Lower leg skin (tissue), 3 donors: ENCODE data around the gene CCR5AS.

ENCODE experiments used
- POLR2A ChIP-seq, 2 donors: fragments of 450-650 bp; IDR thresholded peaks; one replicate each; pipeline ENCODE4 v1.6.1; 2016 to 2017; ENCODE audit warnings: antibody characterized with exemption in 2 of 2, mild to moderate bottlenecking in 1 of 2, moderate library complexity in 1 of 2
- TF ChIP-seq, protein P1 (sequence below), 3 donors: fragments of 450-650 bp; IDR thresholded peaks; one replicate each; pipeline ENCODE4 v1.5.1; 2016; ENCODE audit warnings: antibody characterized with exemption in 3 of 3, mild to moderate bottlenecking in 3 of 3, moderate library complexity in 2 of 3

DNA sequence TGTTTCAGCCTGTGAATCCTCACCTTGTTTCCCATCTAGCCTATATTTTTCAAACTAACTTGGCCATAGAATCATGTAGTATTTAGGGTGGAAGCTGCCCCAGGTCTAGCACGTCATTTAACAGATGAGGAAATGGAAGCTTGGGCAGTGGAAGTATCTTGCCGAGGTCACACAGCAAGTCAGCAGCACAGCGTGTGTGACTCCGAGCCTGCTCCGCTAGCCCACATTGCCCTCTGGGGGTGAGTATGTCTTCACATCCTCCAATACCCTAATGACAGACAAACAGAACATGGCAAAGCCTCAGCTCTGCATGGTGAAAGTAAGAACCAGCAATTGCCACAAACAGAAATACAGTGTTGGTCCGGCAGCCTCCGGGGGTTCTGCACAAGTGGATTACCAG is 38.3 kb downstream of the CCR5AS start:
- TF ChIP-seq, protein P1, sequence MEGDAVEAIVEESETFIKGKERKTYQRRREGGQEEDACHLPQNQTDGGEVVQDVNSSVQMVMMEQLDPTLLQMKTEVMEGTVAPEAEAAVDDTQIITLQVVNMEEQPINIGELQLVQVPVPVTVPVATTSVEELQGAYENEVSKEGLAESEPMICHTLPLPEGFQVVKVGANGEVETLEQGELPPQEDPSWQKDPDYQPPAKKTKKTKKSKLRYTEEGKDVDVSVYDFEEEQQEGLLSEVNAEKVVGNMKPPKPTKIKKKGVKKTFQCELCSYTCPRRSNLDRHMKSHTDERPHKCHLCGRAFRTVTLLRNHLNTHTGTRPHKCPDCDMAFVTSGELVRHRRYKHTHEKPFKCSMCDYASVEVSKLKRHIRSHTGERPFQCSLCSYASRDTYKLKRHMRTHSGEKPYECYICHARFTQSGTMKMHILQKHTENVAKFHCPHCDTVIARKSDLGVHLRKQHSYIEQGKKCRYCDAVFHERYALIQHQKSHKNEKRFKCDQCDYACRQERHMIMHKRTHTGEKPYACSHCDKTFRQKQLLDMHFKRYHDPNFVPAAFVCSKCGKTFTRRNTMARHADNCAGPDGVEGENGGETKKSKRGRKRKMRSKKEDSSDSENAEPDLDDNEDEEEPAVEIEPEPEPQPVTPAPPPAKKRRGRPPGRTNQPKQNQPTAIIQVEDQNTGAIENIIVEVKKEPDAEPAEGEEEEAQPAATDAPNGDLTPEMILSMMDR (IDR thresholded peaks at IDR 0.05), result no peak
- TF ChIP-seq POLR2A (IDR thresholded peaks at IDR 0.05), result no peak
